ENCODE data around the gene CALHM4.

The CALHM4 gene

GRCh38 chr6:116553451-116553850, at the start of gene CALHM4:
TSS of gene CALHM4 (plus strand) at chr6:116553751. CDS start at chr6:116553794, 43 bp downstream.
- no peak for FAIRE-seq

DNA sequence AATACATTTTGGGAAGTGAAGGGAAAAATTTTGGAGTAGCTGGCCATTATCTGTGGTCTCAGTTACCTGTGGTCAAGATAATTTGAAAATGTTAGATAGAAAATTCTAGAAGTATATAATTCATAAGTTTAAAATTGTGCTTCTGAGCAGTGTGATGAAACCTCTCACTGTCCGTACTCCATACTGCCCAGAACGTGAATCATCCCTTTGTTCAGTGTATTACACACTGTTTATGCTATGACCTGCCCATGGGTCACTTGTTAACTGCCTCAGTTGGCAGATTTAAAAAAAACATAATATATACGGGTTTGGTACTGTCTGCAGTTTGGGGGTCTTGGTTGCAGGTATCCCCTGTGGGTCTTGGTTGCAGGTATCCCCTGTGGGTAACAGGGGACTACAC, 46.2 kb upstream of the CALHM4 start:
- no peak for FAIRE-seq

GRCh38 chr6:116508527-116508926, 45.0 kb upstream of the CALHM4 start:
- no peak for FAIRE-seq

- FAIRE-seq = no peak
These were observed 42.0 kb upstream of the CALHM4 start, which contains the start of gene CALHM5 for GRCh38 chr6:116511424-116512110. TSS of gene CALHM5 (plus strand) at chr6:116511639. CDS start at chr6:116511697, 58 bp downstream.

GRCh38 chr6:116512111-116512559, 41.4 kb upstream of the CALHM4 start:
- no peak for FAIRE-seq

- FAIRE-seq = no peak
These were observed 40.8 kb upstream of the CALHM4 start for GRCh38 chr6:116512734-116513133.

DNA sequence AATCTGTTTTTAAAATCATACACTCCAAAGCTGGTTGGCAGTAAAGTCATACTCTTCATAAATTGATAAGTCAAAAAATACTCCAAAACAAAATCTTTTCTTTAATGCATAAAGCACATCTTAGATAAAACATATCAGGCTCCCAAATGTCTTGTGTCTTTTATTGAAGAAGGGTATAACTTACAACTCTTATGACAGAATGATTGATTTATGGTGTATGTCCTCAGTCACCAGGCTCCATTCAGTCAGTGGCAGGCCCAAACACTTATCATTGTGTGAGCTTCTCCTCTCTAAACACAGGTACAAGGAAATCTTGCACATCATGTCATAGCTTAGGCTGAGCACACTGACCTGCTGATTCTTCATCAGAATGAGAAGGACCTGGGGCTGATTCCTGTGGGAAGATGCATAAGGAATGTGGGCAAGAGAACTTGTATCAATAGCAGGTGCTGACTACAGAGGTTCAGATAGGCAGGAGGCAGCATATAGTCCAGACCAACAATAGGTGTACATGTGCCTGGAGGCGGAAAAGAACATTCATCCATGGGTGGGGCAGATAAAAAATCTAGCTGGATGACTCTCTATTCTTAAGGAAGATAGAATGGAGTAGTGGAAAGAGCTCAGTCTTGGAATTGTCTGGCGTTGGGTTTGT, 40.2 kb upstream of the CALHM4 start:
- FAIRE-seq = no peak

GRCh38 chr6:116514111-116514510, 39.4 kb upstream of the CALHM4 start:
- FAIRE-seq = no peak

DNA sequence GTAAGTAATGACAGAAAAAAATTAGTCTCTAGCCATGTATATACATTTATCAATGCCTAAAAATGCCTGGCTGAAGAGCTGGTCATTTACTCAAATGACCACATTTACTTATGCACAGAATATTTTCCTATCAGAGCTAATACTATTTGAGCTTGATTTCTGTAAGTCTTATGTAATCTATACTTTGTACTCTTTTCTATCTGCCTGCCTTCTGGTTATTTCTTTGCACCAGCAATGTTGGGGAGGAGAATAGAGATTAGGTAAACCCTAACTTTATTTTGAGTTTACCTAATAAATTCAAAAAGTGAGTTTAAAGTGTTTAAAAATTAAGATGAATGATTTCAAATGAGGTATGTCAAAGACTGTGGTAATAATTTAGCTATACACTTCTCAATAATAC, 38.4 kb upstream of the CALHM4 start:
- FAIRE-seq = no peak

GRCh38 chr6:116518621-116519368, 34.8 kb upstream of the CALHM4 start:
- no peak for FAIRE-seq

DNA sequence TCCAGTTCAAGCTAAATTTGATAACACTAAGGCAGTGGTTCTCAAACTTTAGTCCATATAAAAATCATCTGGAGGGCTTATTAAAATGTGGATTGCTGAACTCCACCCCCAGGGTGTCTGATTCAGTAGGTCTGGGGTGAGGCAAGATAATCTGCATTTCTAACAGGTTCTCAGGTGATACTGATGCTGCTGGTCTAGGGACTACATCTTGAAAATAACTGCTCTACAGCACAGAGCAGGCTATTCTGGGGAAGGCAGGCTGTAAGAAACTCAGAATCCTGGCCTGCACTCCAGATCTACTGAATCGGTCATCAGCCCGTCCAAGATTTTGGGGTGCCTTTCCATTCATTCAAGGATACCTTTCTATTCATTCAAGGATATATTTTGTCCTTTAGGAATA, 30.7 kb upstream of the CALHM4 start:
- no peak for FAIRE-seq

DNA sequence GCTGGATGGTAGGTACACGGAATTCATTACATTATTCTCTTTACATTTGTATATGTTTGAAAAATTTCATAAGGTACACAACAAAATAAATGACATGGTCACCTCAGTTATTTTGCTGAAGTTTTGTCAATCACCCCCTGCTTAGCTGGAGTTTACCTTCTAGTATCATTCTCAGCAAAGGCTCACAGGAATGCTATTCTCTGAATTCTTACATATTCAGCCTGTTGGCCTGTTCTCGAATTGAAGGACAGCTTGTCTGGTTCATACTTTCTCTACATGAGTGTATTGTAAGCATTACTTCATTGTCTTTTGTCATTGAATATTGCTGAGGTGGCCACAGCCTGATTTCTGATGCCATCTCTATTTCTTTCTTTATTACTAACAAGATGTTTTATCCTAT, 29.3 kb upstream of the CALHM4 start:
- no peak for FAIRE-seq

GRCh38 chr6:116528133-116528532, 25.4 kb upstream of the CALHM4 start:
- no peak for FAIRE-seq

DNA sequence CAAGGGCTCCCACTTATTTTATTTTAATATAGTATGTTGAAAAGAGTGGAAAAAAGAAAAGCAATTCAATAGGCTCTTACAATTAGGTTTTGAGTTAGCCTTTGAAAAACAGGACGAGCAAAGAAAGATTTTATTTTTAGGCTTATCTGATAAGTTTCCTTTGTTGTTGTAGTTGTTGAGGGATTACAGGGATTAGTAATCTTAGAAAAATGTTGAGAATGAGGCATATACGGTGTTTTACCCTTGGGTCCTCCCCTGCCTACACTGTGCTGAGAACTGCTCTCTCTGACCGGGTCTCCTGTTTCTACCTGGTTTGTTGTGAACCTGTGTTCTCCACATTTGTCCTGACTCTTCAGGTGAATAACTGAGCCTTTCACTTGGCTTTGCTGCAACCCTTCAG, 24.8 kb upstream of the CALHM4 start:
- FAIRE-seq = no peak

DNA sequence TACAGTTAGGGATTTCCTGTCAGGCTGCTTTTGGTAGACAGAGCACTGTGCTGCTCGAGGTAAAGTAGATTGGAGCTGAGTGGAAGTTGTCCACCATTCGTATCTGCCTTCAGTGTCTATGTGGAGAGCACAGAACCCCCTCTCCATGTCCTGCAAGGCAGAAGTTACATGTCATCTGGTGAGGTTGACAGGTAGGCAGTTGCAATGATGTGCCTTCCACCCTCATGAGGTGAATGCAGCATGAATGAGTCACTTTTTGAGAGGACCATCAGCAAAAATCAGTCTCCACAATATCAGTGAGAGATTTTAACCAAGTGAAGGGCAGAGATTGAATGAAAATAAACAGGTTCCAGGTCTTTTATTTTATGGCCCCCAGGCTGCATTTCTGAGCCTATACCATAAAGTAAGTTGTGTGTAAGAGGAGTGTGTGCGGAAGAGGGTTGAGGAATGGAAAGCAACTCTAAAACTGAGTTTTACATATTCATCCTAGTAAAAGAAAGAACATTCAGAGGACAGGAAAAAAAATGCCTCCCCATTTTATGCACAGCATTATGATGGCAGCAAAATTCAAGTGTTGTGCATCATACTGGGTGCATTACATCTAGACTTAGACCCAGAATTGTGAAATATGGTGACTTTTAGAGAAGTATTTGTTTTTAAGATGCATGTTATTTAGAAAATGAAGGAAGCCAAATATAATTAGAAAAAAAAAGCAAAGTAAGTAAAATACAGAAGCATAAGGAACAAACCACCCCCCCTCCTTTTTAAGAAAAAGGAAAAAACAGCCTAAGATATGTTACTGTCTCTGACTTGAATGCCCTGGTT, 23.9 kb upstream of the CALHM4 start:
- FAIRE-seq = no peak

DNA sequence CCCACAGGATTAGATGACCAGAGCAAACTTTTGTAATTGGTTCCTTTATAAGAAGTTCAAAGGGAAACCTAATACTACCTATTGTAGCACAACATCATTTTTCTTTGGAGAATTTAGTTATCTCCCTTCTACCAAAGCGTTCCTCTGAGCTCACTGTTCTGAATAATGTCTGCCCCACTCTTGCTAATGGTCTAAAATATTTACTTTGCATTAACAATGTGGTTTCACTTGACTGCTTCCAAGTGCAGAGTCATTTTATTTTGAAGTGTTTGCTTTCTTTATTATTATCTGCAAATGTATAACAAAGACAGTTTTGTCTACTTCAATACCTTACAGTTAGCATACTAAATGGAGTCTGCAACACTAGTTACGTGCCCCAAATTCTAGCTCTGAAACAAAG, 23.1 kb upstream of the CALHM4 start:
- no peak for FAIRE-seq

GRCh38 chr6:116531675-116532570, 21.6 kb upstream of the CALHM4 start:
- peak; percentile 91 for FAIRE-seq

DNA sequence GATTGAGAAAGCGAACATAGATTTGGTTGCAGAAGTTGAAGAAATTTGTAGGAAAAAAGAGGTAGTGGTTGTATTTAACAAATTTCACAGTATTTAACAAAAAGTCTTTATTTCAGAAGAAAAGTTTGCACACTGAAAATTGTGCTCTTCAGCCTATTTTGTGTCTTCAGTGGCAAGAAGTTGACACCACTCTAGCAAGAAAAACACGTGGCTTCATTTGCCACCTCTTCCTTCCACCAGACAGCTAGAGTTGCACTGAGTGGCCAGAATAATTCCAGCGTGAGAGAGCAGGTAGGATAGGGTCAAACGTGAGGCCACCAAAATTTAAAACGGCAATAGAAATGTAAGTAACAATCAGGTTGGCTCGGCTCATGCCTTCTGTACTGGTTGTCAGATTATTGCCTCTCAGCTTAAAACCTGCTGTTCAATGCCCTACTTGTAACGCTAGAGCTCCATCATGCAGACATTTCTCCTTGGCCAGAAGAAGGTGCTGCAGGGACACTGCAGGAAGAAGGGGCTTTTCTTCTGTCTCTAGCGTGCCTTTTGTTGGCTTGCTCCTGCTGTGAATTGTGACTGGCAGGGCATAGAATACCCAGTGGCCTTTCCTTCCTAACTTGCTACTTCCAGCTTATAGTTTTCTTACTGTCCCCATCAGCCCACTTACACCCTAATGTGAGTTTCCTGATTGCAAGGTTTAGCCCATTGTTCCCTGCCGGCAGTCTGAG, 20.2 kb upstream of the CALHM4 start:
- no peak for FAIRE-seq

DNA sequence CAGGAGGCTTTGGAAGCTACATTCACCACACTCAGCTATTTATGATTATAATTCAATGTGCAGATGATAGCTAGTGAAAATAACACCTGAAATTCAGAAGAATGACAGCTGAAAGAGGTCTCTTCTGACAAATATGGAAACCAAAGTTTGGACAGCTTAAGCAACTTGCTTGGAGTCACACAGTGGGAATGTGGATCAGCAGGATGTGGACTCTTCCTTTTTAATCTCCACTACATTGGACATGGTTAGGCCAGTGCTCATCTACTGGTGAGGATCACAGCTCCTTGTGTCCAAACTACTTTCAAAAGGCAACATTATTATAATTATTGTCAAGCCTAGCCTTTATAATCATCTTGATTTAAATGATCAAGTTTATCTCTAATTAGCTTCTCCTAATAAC, 18.4 kb upstream of the CALHM4 start:
- no peak for FAIRE-seq

- peak; percentile 73 for FAIRE-seq
These were observed 17.3 kb upstream of the CALHM4 start for GRCh38 chr6:116536216-116536621.

- FAIRE-seq = no peak
These were observed 11.1 kb upstream of the CALHM4 start for GRCh38 chr6:116542426-116542825.

Data from colon (tissue), 2 donors.